NCI-H1436 treated with DMSO at 0.1 percent for 48 hours (cell line): ENCODE data around the gene AGTR2.
"Not testable (repeated sequence)": the region's sequence is repeated elsewhere in the genome, so short reads cannot be mapped to it uniquely, and the experiment has no call there.

Source experiments
- DNase-seq: peaks from one replicate; lab custom pipeline; 2025; lab: John Stamatoyannopoulos, UW

AGTR2 gene

GRCh38 chrX:116170511-116170910 lies at the start of gene AGTR2:
AGTR2 (plus strand) TSS chrX:116170744; CDS start chrX:116172281, 1,537 bp downstream.
- no peak for DNase-seq

- no peak for DNase-seq
These were observed 35.3 kb upstream of the AGTR2 start for GRCh38 chrX:116135277-116135676.

- DNase-seq: not testable (repeated sequence)
These were observed 29.3 kb upstream of the AGTR2 start for GRCh38 chrX:116141270-116141669.

GRCh38 chrX:116142976-116143375 lies 27.6 kb upstream of the AGTR2 start:
- no peak for DNase-seq

GRCh38 chrX:116172976-116173375 lies 2.4 kb downstream of the AGTR2 start:
- no peak for DNase-seq

GRCh38 chrX:116181300-116181699 lies 10.8 kb downstream of the AGTR2 start:
- DNase-seq: no peak

GRCh38 chrX:116185163-116185562 lies 14.6 kb downstream of the AGTR2 start:
- no peak for DNase-seq

GRCh38 chrX:116194649-116195048 lies 24.1 kb downstream of the AGTR2 start:
- no peak for DNase-seq

GRCh38 chrX:116198235-116198634 lies 27.7 kb downstream of the AGTR2 start:
- DNase-seq: no peak

- DNase-seq: no peak
These were observed 28.3 kb downstream of the AGTR2 start for GRCh38 chrX:116198810-116199209.

GRCh38 chrX:116204932-116205331 lies 34.4 kb downstream of the AGTR2 start:
- DNase-seq: no peak

- no peak for DNase-seq
These were observed 42.7 kb downstream of the AGTR2 start for GRCh38 chrX:116213262-116213661.

GRCh38 chrX:116217080-116217479 lies 46.5 kb downstream of the AGTR2 start:
- not testable (repeated sequence) for DNase-seq
